OCI-LY7 (cell line): ENCODE results near the gene DNAH3. TPM values are rescaled to one million over a fixed set of nuclear protein-coding genes. Genes with fewer than 3 reads are reported as not detected.

Experiments
- BruUV-seq: library from RNA; stranded (reverse); fragments of 400-500 nt; replicated peaks from 2 replicates; lab custom pipeline; 2021; lab: Mats Ljungman, UMichigan
- CTCF ChIA-PET: fragments of 300-600 bp; sonication (Branson Sonifier 250); formaldehyde crosslinking; loops from one replicate; lab custom pipeline; 2022; ENCODE audit warnings: antibody characterized with exemption; ENCODE audit not compliant: unreplicated experiment; lab: Charles Lee
- POLR2A ChIA-PET: fragments of 300-600 bp; sonication (Branson Sonifier 250); formaldehyde crosslinking; loops from one replicate; lab custom pipeline; 2022; ENCODE audit warnings: antibody characterized with exemption; lab: Charles Lee
- DNase-seq: peaks from one replicate; pipeline ENCODE4 v3.0.0-alpha.2; 2015; ENCODE audit warnings: low spot score
- H2AFZ ChIP-seq: fragments of 200-600 bp; sonication (generic), shearing (Covaris generic); 2 replicates; pipeline ENCODE4 v1.6.1; 2014; ENCODE audit warnings: mild to moderate bottlenecking, antibody characterized with exemption, low read length, moderate library complexity
- H3K27ac ChIP-seq: fragments of 200-600 bp; sonication (generic); 2 replicates; pipeline ENCODE4 v1.5.1; 2014; ENCODE audit warnings: mixed run types, low read depth, mild to moderate bottlenecking, moderate library complexity, low read length, inconsistent platforms; ENCODE audit not compliant: poor library complexity, severe bottlenecking
- H3K36me3 ChIP-seq: fragments of 200-600 bp; sonication (generic); 2 replicates; pipeline ENCODE4 v1.6.1; 2014; ENCODE audit warnings: mild to moderate bottlenecking, antibody characterized with exemption, low read length, moderate library complexity, mixed read lengths; ENCODE audit not compliant: insufficient read depth
- H3K4me1 ChIP-seq: fragments of 200-600 bp; sonication (generic); 2 replicates; pipeline ENCODE4 v1.5.1; 2014; ENCODE audit warnings: mild to moderate bottlenecking, low read length; ENCODE audit not compliant: insufficient read depth, poor library complexity, severe bottlenecking
- H3K4me2 ChIP-seq: fragments of 200-600 bp; sonication (generic); 2 replicates; pipeline ENCODE4 v1.6.1; 2014; ENCODE audit warnings: mild to moderate bottlenecking, low read length
- H3K4me3 ChIP-seq: fragments of 200-600 bp; sonication (generic); 2 replicates; pipeline ENCODE4 v1.5.1; 2014; ENCODE audit warnings: mild to moderate bottlenecking, low read depth, low read length; ENCODE audit not compliant: poor library complexity, severe bottlenecking
- H3K79me2 ChIP-seq: fragments of 200-600 bp; sonication (generic); 2 replicates; pipeline ENCODE4 v1.6.1; 2016; ENCODE audit warnings: low read depth, mild to moderate bottlenecking, low read length, moderate library complexity, mixed read lengths; ENCODE audit not compliant: insufficient read depth
- H3K9me2 ChIP-seq: fragments of 200-600 bp; sonication (generic); 2 replicates; pipeline ENCODE4 v1.6.1; 2016; ENCODE audit warnings: mild to moderate bottlenecking, low read length, mixed read lengths; ENCODE audit not compliant: insufficient read depth
- H3K9me3 ChIP-seq: fragments of 200-600 bp; sonication (generic); 2 replicates; pipeline ENCODE4 v1.6.1; 2014; ENCODE audit warnings: mild to moderate bottlenecking, mixed run types, low read length, mixed read lengths
- H4K20me1 ChIP-seq: fragments of 200-600 bp; sonication (generic); 2 replicates; pipeline ENCODE4 v1.6.1; 2014; ENCODE audit warnings: mild to moderate bottlenecking, antibody characterized with exemption, low read length, moderate library complexity, mixed read lengths; ENCODE audit not compliant: insufficient read depth
- EZH2phosphoT487 ChIP-seq: fragments of 200-600 bp; sonication (generic); IDR thresholded peaks from 2 replicates; pipeline ENCODE4 v1.6.1; 2018; ENCODE audit warnings: low read depth, borderline replicate concordance, mild to moderate bottlenecking, mixed run types, antibody characterized with exemption, low read length, moderate library complexity, mixed read lengths
- intact Hi-C: fragments of 100-400 bp; cut with micrococcal nuclease; formaldehyde crosslinking; loops from one replicate; pipeline ENCODE4 v1.10.0; 2022; ENCODE audit not compliant: unreplicated experiment
- total RNA-seq, 2 experiments: library from RNA; depleted of rRNA in 1 of 2; stranded (reverse); fragments of >200 nt in 1 of 2; shearing (Covaris generic) in 1 of 2; gene quantifications; 2 replicates each; pipeline ENCODE4 v1.2.3, GENCODE V29; 2014 to 2022
- TF ChIP-seq, protein P1 (sequence below): fragments of 200-600 bp; sonication (generic); conservative IDR thresholded peaks from 2 replicates; pipeline ENCODE4 v1.5.1; 2014; ENCODE audit warnings: mild to moderate bottlenecking, antibody characterized with exemption, low read length, moderate library complexity, mixed read lengths

DNAH3 gene
- total RNA-seq, 2 experiments from 2014 or later, result not detected

GRCh38 chr16:21166561-21166961 lies 15.9 kb upstream of the DNAH3 start:
- CTCF ChIA-PET, result no interaction called here
- POLR2A ChIA-PET, result no interaction called here
- no peak for DNase-seq

GRCh38 chr16:21164521-21165168 lies 14.0 kb upstream of the DNAH3 start:
- intact Hi-C loops, result no loop called here
- CTCF ChIA-PET, result no interaction called here
- Histone ChIP-seq H3K27ac (no peak overlapping the region), H3K4me1 (peaks cover 9% of the 10 kb centered on the region), H2AFZ (no peak overlapping the region), H3K79me2 (peaks cover 7% of the 10 kb centered on the region; the same call in 1 of the 2 replicates), H3K9me3 (no peaks in the 10 kb centered on the region), H3K36me3 (peaks cover 45% of the 10 kb centered on the region), H3K9me2 (no peaks in the 10 kb centered on the region), H3K4me2 (no peak overlapping the region), H3K4me3 (no peak overlapping the region), H4K20me1 (no peaks in the 10 kb centered on the region)
- BruUV-seq, result no TSS peak
- POLR2A ChIA-PET, result no interaction called here
- no peak for DNase-seq
- no peak for TF ChIP-seq EZH2phosphoT487
- TF ChIP-seq, protein P1, sequence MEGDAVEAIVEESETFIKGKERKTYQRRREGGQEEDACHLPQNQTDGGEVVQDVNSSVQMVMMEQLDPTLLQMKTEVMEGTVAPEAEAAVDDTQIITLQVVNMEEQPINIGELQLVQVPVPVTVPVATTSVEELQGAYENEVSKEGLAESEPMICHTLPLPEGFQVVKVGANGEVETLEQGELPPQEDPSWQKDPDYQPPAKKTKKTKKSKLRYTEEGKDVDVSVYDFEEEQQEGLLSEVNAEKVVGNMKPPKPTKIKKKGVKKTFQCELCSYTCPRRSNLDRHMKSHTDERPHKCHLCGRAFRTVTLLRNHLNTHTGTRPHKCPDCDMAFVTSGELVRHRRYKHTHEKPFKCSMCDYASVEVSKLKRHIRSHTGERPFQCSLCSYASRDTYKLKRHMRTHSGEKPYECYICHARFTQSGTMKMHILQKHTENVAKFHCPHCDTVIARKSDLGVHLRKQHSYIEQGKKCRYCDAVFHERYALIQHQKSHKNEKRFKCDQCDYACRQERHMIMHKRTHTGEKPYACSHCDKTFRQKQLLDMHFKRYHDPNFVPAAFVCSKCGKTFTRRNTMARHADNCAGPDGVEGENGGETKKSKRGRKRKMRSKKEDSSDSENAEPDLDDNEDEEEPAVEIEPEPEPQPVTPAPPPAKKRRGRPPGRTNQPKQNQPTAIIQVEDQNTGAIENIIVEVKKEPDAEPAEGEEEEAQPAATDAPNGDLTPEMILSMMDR, result no peak

More at GRCh38 chr16:21166561-21166961, 15.9 kb upstream of the DNAH3 start:
- Histone ChIP-seq H3K9me3 (no peaks in the 10 kb centered on the region), H4K20me1 (no peaks in the 10 kb centered on the region), H3K79me2 (no peaks in the 10 kb centered on the region), H3K27ac (no peak overlapping the region), H2AFZ (no peak overlapping the region), H3K4me1 (no peaks in the 10 kb centered on the region), H3K9me2 (no peaks in the 10 kb centered on the region), H3K36me3 (peaks cover 50% of the 10 kb centered on the region), H3K4me3 (no peak overlapping the region), H3K4me2 (no peak overlapping the region)
- TF ChIP-seq, protein P1, result no peak
- TF ChIP-seq EZH2phosphoT487, result no peak
- intact Hi-C loops, result no loop called here
- no TSS peak for BruUV-seq

GRCh38 chr16:21163576-21163975 lies 12.9 kb upstream of the DNAH3 start:
- H3K4me1 ChIP-seq, result peaks cover 9% of the 10 kb centered on the region
- CTCF ChIA-PET, result no interaction called here
- H3K9me3 ChIP-seq, result no peaks in the 10 kb centered on the region
- H3K4me2 ChIP-seq, result no peak overlapping the region
- H3K9me2 ChIP-seq, result no peaks in the 10 kb centered on the region
- H2AFZ ChIP-seq, result no peak overlapping the region
- H3K27ac ChIP-seq, result no peak overlapping the region
- no peak overlapping the region for H3K4me3 ChIP-seq
- no TSS peak for BruUV-seq
- DNase-seq, result no peak
- no peak for TF ChIP-seq EZH2phosphoT487
- intact Hi-C loops, result no loop called here
- peaks cover 7% of the 10 kb centered on the region; the same call in 1 of the 2 replicates for H3K79me2 ChIP-seq
- H4K20me1 ChIP-seq, result no peaks in the 10 kb centered on the region
- H3K36me3 ChIP-seq, result peaks cover 45% of the 10 kb centered on the region
- POLR2A ChIA-PET, result interaction anchor here (0.6 kb wide), 1 partner anchor 1507 kb away, joined by 3 read pairs; no protein-coding TSS in a partner anchor
